GM03348 (cell line): ENCODE measurements around the gene ECHDC1.
"Not testable (repeated sequence)": the region's sequence is repeated elsewhere in the genome, so short reads cannot be mapped to it uniquely, and the experiment has no call there.

Experiments
- DNase-seq: peaks from one replicate; pipeline ENCODE4 v3.0.0; 2012; ENCODE audit warnings: low spot score

Gene ECHDC1

GRCh38 chr6:127342946-127343808, at the start of gene ECHDC1:
TSS of gene ECHDC1 (minus strand) at chr6:127343609. CDS start at chr6:127331028, 12,581 bp downstream.
- peak; percentile 84 for DNase-seq

GRCh38 chr6:127392301-127392700, 48.9 kb upstream of the ECHDC1 start:
- DNase-seq = no peak

GRCh38 chr6:127391094-127391953, 47.9 kb upstream of the ECHDC1 start:
- DNase-seq = no peak

GRCh38 chr6:127389706-127390105, 46.3 kb upstream of the ECHDC1 start:
- DNase-seq = no peak

GRCh38 chr6:127385668-127386430, 42.4 kb upstream of the ECHDC1 start:
- DNase-seq = no peak

GRCh38 chr6:127384848-127385247, 41.4 kb upstream of the ECHDC1 start:
- DNase-seq = not testable (repeated sequence)

GRCh38 chr6:127383988-127384387, 40.6 kb upstream of the ECHDC1 start:
- DNase-seq = no peak

GRCh38 chr6:127382413-127382812, 39.0 kb upstream of the ECHDC1 start:
- no peak for DNase-seq

- DNase-seq = no peak
These were observed 38.0 kb upstream of the ECHDC1 start for GRCh38 chr6:127381384-127381783.

GRCh38 chr6:127376685-127377084, 33.3 kb upstream of the ECHDC1 start:
- no peak for DNase-seq

- DNase-seq = no peak
These were observed 23.6 kb upstream of the ECHDC1 start for GRCh38 chr6:127367023-127367375.

- peak; percentile 95 for DNase-seq
These were observed 23.0 kb upstream of the ECHDC1 start for GRCh38 chr6:127366282-127367022.

GRCh38 chr6:127365874-127366273, 22.5 kb upstream of the ECHDC1 start:
- no peak for DNase-seq

GRCh38 chr6:127352524-127352923, 9.1 kb upstream of the ECHDC1 start:
- DNase-seq = no peak

- DNase-seq = no peak
These were observed 6.6 kb upstream of the ECHDC1 start for GRCh38 chr6:127349980-127350379.

- DNase-seq = no peak
These were observed 4.7 kb upstream of the ECHDC1 start for GRCh38 chr6:127348028-127348661.

GRCh38 chr6:127347178-127347577, 3.8 kb upstream of the ECHDC1 start:
- no peak for DNase-seq

GRCh38 chr6:127345521-127345920, 2.1 kb upstream of the ECHDC1 start:
- no peak for DNase-seq

GRCh38 chr6:127343809-127344659, 625 bp upstream of the ECHDC1 start:
- peak; percentile 45 for DNase-seq

- peak; percentile 39 for DNase-seq
These were observed 988 bp downstream of the ECHDC1 start for GRCh38 chr6:127342296-127342945.
